OCI-LY7 (cell line): Measurements from ENCODE around the gene HLA-DMB.

Source experiments
- EZH2phosphoT487 ChIP-seq: fragments of 200-600 bp; sonication (generic); IDR thresholded peaks from 2 replicates; pipeline ENCODE4 v1.6.1; 2018; ENCODE audit warnings: low read depth, borderline replicate concordance, mild to moderate bottlenecking, mixed run types, antibody characterized with exemption, low read length, moderate library complexity, mixed read lengths
- TF ChIP-seq, protein P1 (sequence below): fragments of 200-600 bp; sonication (generic); conservative IDR thresholded peaks from 2 replicates; pipeline ENCODE4 v1.5.1; 2014; ENCODE audit warnings: mild to moderate bottlenecking, antibody characterized with exemption, low read length, moderate library complexity, mixed read lengths

DNA sequence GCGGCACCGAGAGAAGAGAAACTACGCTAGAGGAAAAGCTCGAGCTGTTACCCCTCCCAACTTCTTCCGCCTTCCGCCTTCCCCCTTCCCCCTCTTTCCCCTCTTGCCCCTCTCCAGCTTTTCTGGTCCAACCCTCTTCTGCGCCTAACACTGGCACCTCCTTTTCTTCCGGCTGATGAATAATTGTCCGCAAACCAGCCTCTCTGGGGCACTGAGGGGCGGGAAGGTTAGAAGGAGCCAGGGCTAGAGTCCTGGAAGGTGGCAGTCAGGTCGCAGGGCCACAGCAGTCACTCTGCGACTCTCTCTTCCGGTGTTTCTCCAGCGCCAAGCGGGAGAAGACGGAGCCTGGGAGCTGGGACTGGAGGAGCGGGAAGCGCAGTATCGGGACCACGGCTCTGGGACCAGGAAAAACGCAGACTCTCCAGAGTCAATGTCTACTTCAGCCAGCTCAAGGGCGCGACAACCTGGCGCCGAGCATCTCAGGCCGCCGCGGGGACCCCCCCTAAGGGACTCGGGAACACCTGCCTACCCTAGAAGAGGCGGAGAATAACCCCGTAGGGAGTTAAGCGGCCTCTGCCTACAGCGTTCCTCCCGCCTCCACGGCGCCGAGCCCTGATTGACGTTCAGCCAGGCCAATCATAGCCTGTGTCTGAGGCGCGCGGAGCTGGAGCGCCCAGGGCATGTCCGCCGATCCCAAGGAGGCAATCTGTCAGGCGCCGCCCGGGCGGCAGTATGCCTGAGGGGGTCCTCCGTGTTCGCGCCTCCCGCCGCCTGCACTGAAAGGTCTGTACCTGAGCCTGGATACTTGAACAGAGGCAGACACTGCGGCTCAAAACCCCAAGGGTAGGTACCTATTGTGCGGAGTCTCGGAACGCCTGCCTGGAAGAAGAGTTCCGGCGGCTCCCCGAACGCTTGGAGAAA, 46.5 kb downstream of the HLA-DMB start:
- TF ChIP-seq, protein P1, sequence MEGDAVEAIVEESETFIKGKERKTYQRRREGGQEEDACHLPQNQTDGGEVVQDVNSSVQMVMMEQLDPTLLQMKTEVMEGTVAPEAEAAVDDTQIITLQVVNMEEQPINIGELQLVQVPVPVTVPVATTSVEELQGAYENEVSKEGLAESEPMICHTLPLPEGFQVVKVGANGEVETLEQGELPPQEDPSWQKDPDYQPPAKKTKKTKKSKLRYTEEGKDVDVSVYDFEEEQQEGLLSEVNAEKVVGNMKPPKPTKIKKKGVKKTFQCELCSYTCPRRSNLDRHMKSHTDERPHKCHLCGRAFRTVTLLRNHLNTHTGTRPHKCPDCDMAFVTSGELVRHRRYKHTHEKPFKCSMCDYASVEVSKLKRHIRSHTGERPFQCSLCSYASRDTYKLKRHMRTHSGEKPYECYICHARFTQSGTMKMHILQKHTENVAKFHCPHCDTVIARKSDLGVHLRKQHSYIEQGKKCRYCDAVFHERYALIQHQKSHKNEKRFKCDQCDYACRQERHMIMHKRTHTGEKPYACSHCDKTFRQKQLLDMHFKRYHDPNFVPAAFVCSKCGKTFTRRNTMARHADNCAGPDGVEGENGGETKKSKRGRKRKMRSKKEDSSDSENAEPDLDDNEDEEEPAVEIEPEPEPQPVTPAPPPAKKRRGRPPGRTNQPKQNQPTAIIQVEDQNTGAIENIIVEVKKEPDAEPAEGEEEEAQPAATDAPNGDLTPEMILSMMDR, result no peak
- no peak for TF ChIP-seq EZH2phosphoT487
